SU-DHL-6 (cell line): ENCODE measurements around the gene TYMS.

Experiments used
- H2AFZ ChIP-seq: fragments of 200-600 bp; sonication (generic); 2 replicates; pipeline ENCODE4 v1.6.1; 2014; ENCODE audit warnings: low read depth, mild to moderate bottlenecking, moderate library complexity, mixed read lengths, antibody characterized with exemption, low read length; ENCODE audit not compliant: severe bottlenecking
- H3F3A ChIP-seq: fragments of 200-600 bp; shearing (Covaris generic); 2 replicates; pipeline ENCODE4 v1.6.0; 2016; ENCODE audit warnings: antibody characterized with exemption, mild to moderate bottlenecking; ENCODE audit not compliant: insufficient read depth
- H3K27ac ChIP-seq: fragments of 200-600 bp; sonication (generic); 2 replicates; pipeline ENCODE4 v1.5.1; 2016; ENCODE audit warnings: low read depth, mild to moderate bottlenecking, low read length, moderate library complexity, mixed read lengths
- H3K27me3 ChIP-seq: fragments of 200-600 bp; sonication (generic), shearing (Covaris generic); 2 replicates; pipeline ENCODE4 v1.6.0; 2014; ENCODE audit warnings: mild to moderate bottlenecking, low read length
- H3K36me3 ChIP-seq: fragments of 200-600 bp; sonication (generic); 2 replicates; pipeline ENCODE4 v1.6.1; 2014; ENCODE audit warnings: mild to moderate bottlenecking, low read length, mixed read lengths
- H3K4me2 ChIP-seq: fragments of 300-600, 200-600 bp; shearing (Covaris generic), sonication (generic); 2 replicates; pipeline ENCODE4 v1.6.0; 2014; ENCODE audit warnings: low read length, low read depth, mild to moderate bottlenecking; ENCODE audit not compliant: poor library complexity, severe bottlenecking
- H3K4me3 ChIP-seq: fragments of 200-600 bp; sonication (generic); 2 replicates; pipeline ENCODE4 v1.5.1; 2014; ENCODE audit warnings: antibody characterized with exemption, low read length, mild to moderate bottlenecking, mixed read lengths; ENCODE audit not compliant: insufficient read depth, poor library complexity, severe bottlenecking
- H3K79me2 ChIP-seq: fragments of 200-600 bp; sonication (generic); 2 replicates; pipeline ENCODE4 v1.6.1; 2014; ENCODE audit warnings: mild to moderate bottlenecking, low read length, moderate library complexity; ENCODE audit not compliant: insufficient read depth
- H3K9ac ChIP-seq: fragments of 200-600 bp; sonication (generic); 2 replicates; pipeline ENCODE4 v1.7.0; 2014; ENCODE audit warnings: mild to moderate bottlenecking, low read length
- H3K9me2 ChIP-seq: fragments of 200-600 bp; sonication (generic); replicated peaks from 2 replicates; pipeline ENCODE4 v1.6.1; 2014; ENCODE audit warnings: low read length; ENCODE audit not compliant: insufficient read depth
- H3K9me3 ChIP-seq: fragments of 200-600 bp; sonication (generic); 2 replicates; pipeline ENCODE4 v1.6.1; 2014; ENCODE audit warnings: low read length, mixed read lengths; ENCODE audit not compliant: insufficient read depth
- H4K20me1 ChIP-seq: fragments of 200-600 bp; sonication (generic); 2 replicates; pipeline ENCODE4 v1.6.1; 2014; ENCODE audit warnings: low read depth, mild to moderate bottlenecking, antibody characterized with exemption, low read length, moderate library complexity, mixed read lengths
- EZH2phosphoT487 ChIP-seq: fragments of 200-600 bp; sonication (generic), shearing (Covaris generic); conservative IDR thresholded peaks from 2 replicates; pipeline ENCODE4 v1.6.1; 2018; ENCODE audit warnings: mild to moderate bottlenecking, antibody characterized with exemption, low read length, moderate library complexity, mixed read lengths
- TF ChIP-seq, protein P1 (sequence below): fragments of 200-600 bp; sonication (generic); IDR thresholded peaks from one replicate; pipeline ENCODE4 v1.5.1; 2017; ENCODE audit warnings: antibody characterized with exemption, mild to moderate bottlenecking, low read length, moderate library complexity; ENCODE audit not compliant: insufficient read depth, poor library complexity, severe bottlenecking

Gene TYMS

DNA sequence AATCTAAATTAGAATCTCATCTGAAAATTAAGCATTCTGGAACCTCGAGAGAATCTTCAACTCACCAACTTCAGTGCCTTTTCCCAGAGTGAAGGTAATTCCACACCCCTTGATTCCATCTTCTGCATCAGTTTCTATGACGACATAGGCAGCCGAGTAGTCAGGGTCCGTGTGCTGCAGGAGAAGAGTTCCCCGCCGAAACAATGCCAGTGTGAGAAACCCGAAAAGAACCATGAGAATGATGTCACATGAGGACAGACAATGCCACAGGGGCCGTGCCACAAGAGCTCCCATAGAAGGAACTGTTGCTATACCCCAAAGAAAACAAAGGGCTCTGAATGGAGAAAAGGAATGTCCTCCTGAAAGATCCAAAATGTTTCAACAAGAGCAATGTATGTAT, 49.0 kb downstream of the TYMS start:
- no peak overlapping the region for H3K27ac ChIP-seq
- no peak overlapping the region for H3K4me2 ChIP-seq
- H4K20me1 ChIP-seq = no peaks in the 10 kb centered on the region
- no peak for TF ChIP-seq EZH2phosphoT487
- TF ChIP-seq, protein P1, sequence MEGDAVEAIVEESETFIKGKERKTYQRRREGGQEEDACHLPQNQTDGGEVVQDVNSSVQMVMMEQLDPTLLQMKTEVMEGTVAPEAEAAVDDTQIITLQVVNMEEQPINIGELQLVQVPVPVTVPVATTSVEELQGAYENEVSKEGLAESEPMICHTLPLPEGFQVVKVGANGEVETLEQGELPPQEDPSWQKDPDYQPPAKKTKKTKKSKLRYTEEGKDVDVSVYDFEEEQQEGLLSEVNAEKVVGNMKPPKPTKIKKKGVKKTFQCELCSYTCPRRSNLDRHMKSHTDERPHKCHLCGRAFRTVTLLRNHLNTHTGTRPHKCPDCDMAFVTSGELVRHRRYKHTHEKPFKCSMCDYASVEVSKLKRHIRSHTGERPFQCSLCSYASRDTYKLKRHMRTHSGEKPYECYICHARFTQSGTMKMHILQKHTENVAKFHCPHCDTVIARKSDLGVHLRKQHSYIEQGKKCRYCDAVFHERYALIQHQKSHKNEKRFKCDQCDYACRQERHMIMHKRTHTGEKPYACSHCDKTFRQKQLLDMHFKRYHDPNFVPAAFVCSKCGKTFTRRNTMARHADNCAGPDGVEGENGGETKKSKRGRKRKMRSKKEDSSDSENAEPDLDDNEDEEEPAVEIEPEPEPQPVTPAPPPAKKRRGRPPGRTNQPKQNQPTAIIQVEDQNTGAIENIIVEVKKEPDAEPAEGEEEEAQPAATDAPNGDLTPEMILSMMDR = no peak
- no peaks in the 10 kb centered on the region for H3K79me2 ChIP-seq
- no peak overlapping the region for H3K4me3 ChIP-seq
- no peaks in the 10 kb centered on the region for H3K27me3 ChIP-seq
- no peaks in the 10 kb centered on the region for H3K9me3 ChIP-seq
- H3K9ac ChIP-seq = no peak overlapping the region
- no peaks in the 10 kb centered on the region for H3K36me3 ChIP-seq
- H3K9me2 ChIP-seq = no peaks in the 10 kb centered on the region
- no peaks in the 10 kb centered on the region for H3F3A ChIP-seq
- no peak overlapping the region for H2AFZ ChIP-seq

DNA sequence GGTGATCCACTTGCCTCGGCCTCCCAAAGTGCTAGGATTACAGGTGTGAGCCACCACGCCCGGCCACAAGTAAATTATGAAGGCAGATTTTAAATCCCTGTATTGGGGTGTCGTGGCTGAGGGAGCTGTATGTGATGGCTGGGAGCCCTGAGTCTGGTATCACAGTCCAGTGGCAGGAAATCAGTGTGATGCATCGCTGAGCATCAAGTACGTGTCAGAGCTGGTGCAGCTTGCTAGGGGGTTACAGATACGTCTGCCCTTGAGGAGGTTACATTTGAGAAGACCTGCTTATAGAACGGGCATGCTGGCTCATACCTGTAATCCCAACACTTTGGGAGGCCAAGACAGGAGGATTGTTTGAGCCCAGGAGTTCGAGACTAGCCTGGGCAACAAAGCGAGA, 50.6 kb downstream of the TYMS start:
- no peaks in the 10 kb centered on the region for H3K9me3 ChIP-seq
- H3K4me2 ChIP-seq = no peak overlapping the region
- TF ChIP-seq, protein P1 = no peak
- no peak for TF ChIP-seq EZH2phosphoT487
- H2AFZ ChIP-seq = no peak overlapping the region
- H3K27me3 ChIP-seq = no peaks in the 10 kb centered on the region
- no peak overlapping the region for H3K9ac ChIP-seq
- no peak overlapping the region for H3K4me3 ChIP-seq
- no peaks in the 10 kb centered on the region for H3F3A ChIP-seq
- H3K79me2 ChIP-seq = no peaks in the 10 kb centered on the region
- H3K27ac ChIP-seq = no peak overlapping the region
- no peaks in the 10 kb centered on the region for H4K20me1 ChIP-seq
- H3K36me3 ChIP-seq = no peaks in the 10 kb centered on the region
- H3K9me2 ChIP-seq = no peaks in the 10 kb centered on the region

DNA sequence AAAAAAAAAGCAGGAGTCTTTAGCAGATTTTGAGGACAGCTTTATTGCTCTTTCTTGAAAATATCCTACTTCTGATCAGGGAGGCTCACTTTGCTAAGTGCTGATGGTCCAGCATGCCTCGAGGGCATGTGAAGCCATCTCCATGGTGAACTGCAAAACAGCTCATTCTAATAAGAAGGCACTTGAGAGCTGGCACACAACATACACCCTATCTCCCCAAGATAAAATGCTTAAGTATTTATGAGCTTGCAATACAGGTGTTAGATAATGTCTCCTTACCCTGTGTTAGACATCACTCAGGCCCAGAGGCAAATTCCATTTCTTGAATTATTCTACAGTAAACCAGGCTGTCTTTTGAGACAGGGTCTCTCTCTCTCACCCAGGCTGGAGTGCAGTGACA, 52.3 kb downstream of the TYMS start:
- Histone ChIP-seq H3K27ac (no peak overlapping the region), H3K79me2 (no peaks in the 10 kb centered on the region), H4K20me1 (no peaks in the 10 kb centered on the region), H3K9me2 (no peaks in the 10 kb centered on the region), H3F3A (no peaks in the 10 kb centered on the region), H3K9me3 (no peaks in the 10 kb centered on the region), H2AFZ (no peak overlapping the region), H3K4me3 (no peak overlapping the region), H3K27me3 (no peaks in the 10 kb centered on the region), H3K4me2 (no peak overlapping the region), H3K36me3 (no peaks in the 10 kb centered on the region), H3K9ac (no peak overlapping the region)
- TF ChIP-seq EZH2phosphoT487 = no peak
- TF ChIP-seq, protein P1 = no peak
